C4-2B (cell line): ENCODE results near the gene KIF4A.

Source experiments
- ZFX ChIP-seq: fragments of 450-650 bp; IDR thresholded peaks from 2 replicates; pipeline ENCODE4 v1.6.1; 2017
- TF ChIP-seq, protein P1 (sequence below): fragments of 450-650 bp; conservative IDR thresholded peaks from 2 replicates; pipeline ENCODE4 v1.5.1; 2017; ENCODE audit warnings: mild to moderate bottlenecking

DNA sequence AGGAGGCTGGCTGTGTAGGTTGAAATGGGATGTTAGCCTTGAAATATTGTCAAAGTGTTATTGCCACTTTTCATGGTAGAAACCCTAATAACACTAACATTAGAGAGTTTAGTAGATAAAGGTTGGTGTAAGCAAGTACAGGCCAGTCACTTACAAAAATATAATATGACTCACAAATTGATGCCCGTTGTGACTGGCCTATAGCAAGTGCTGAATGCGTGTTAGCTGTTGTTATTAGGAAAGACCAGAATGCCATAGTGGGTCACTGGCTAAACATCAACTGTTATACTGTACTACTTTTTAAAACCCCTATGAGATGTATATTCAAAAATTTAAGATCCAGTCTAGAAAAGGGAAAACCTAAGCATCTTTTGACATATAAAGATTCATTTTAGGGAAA lies 112.8 kb downstream of the KIF4A start:
- TF ChIP-seq, protein P1, sequence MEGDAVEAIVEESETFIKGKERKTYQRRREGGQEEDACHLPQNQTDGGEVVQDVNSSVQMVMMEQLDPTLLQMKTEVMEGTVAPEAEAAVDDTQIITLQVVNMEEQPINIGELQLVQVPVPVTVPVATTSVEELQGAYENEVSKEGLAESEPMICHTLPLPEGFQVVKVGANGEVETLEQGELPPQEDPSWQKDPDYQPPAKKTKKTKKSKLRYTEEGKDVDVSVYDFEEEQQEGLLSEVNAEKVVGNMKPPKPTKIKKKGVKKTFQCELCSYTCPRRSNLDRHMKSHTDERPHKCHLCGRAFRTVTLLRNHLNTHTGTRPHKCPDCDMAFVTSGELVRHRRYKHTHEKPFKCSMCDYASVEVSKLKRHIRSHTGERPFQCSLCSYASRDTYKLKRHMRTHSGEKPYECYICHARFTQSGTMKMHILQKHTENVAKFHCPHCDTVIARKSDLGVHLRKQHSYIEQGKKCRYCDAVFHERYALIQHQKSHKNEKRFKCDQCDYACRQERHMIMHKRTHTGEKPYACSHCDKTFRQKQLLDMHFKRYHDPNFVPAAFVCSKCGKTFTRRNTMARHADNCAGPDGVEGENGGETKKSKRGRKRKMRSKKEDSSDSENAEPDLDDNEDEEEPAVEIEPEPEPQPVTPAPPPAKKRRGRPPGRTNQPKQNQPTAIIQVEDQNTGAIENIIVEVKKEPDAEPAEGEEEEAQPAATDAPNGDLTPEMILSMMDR: no peak
- TF ChIP-seq ZFX: no peak
